ENCODE measurements around the gene EEA1.

DNA sequence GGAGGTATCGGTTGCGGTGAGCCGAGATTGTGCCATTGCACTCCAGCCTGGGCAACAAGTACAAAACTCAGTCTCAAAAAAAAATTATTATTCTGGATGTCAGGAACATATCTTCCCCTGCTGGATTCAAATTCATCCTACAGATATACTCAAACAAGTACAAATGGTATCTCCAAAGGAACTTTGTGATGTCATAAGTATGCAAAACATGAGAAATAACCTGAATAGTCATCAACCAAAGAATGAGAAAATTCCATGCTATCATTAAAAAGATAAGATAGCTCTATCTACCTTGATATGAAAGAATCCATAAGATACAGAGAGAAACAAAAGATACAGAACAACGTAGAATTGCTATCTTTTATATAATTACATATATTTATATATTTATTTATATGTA is 67.7 kb downstream of the EEA1 start:
- TF ChIP-seq, protein P1, sequence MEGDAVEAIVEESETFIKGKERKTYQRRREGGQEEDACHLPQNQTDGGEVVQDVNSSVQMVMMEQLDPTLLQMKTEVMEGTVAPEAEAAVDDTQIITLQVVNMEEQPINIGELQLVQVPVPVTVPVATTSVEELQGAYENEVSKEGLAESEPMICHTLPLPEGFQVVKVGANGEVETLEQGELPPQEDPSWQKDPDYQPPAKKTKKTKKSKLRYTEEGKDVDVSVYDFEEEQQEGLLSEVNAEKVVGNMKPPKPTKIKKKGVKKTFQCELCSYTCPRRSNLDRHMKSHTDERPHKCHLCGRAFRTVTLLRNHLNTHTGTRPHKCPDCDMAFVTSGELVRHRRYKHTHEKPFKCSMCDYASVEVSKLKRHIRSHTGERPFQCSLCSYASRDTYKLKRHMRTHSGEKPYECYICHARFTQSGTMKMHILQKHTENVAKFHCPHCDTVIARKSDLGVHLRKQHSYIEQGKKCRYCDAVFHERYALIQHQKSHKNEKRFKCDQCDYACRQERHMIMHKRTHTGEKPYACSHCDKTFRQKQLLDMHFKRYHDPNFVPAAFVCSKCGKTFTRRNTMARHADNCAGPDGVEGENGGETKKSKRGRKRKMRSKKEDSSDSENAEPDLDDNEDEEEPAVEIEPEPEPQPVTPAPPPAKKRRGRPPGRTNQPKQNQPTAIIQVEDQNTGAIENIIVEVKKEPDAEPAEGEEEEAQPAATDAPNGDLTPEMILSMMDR (IDR thresholded peaks at IDR 0.05) = no peak
- TF ChIP-seq POLR2A (IDR thresholded peaks at IDR 0.05) = no peak
